HepG2 (cell line): Measurements from ENCODE around the gene NHP2. TPM values are rescaled to one million over a fixed set of nuclear protein-coding genes. Genes with fewer than 3 reads are reported as not detected.

Experiments used
- BRF2 ChIP-seq: sonication (generic); formaldehyde crosslinking; IDR thresholded peaks from 2 replicates; pipeline ENCODE4 v1.8.1; 2022; ENCODE audit warnings: mild to moderate bottlenecking, missing genetic modification reagents
- CBX5 ChIP-seq: sonication (generic); formaldehyde crosslinking; IDR thresholded peaks from 2 replicates; pipeline ENCODE4 v1.4.0; 2020; ENCODE audit warnings: missing genetic modification reagents, borderline replicate concordance
- CHD2 ChIP-seq: IDR thresholded peaks from 2 replicates; pipeline ENCODE4 v1.6.1; 2011; ENCODE audit warnings: low read depth, low read length, improper control_type of control experiment
- DMAP1 ChIP-seq: IDR thresholded peaks from 2 replicates; pipeline ENCODE4 v1.6.1; 2016
- FOXJ3 ChIP-seq: sonication (generic); formaldehyde crosslinking; IDR thresholded peaks from 2 replicates; pipeline ENCODE4 v1.4.0; 2020; ENCODE audit warnings: missing genetic modification reagents, mild to moderate bottlenecking, borderline replicate concordance
- GTF3A ChIP-seq: sonication (generic); formaldehyde crosslinking; conservative IDR thresholded peaks from 2 replicates; pipeline ENCODE4 v1.4.0; 2020; ENCODE audit warnings: mild to moderate bottlenecking, missing genetic modification reagents
- HDAC1 ChIP-seq: sonication (generic); formaldehyde crosslinking; IDR thresholded peaks from 2 replicates; pipeline ENCODE4 v1.5.1; 2020; ENCODE audit warnings: mild to moderate bottlenecking, missing genetic modification reagents
- KAT8 ChIP-seq: IDR thresholded peaks from 2 replicates; pipeline ENCODE4 v1.6.1; 2016; ENCODE audit warnings: missing genetic modification reagents, missing compliant biosample characterization
- MAF1 ChIP-seq: sonication (generic); formaldehyde crosslinking; IDR thresholded peaks from 2 replicates; pipeline ENCODE4 v1.5.0; 2020; ENCODE audit warnings: missing genetic modification reagents, borderline replicate concordance
- MIXL1 ChIP-seq: IDR thresholded peaks from 2 replicates; pipeline ENCODE4 v1.6.1; 2016
- MZF1 ChIP-seq: sonication (generic); formaldehyde crosslinking; IDR thresholded peaks from 2 replicates; pipeline ENCODE4 v1.8.1; 2023; ENCODE audit warnings: mild to moderate bottlenecking, missing genetic modification reagents, borderline replicate concordance
- NONO ChIP-seq, 2 experiments: fragments of 450-650 bp in 1 of 2; sonication (generic) in 1 of 2; formaldehyde crosslinking in 1 of 2; IDR thresholded peaks in 1 of 2; conservative IDR thresholded peaks in 1 of 2; 2 replicates each; pipeline versions ENCODE4 v1.6.1 to v1.8.0; 2017 to 2022; ENCODE audit warnings: mild to moderate bottlenecking in 1 of 2, missing genetic modification reagents in 1 of 2, moderate library complexity in 1 of 2
- REL ChIP-seq: sonication (generic); formaldehyde crosslinking; conservative IDR thresholded peaks from 2 replicates; pipeline ENCODE4 v1.8.0; 2022; ENCODE audit warnings: mild to moderate bottlenecking, missing genetic modification reagents, moderate library complexity
- RFX5 ChIP-seq: IDR thresholded peaks from 2 replicates; pipeline ENCODE4 v1.6.1; 2011; ENCODE audit warnings: low read depth, low read length, improper control_type of control experiment
- SP1 ChIP-seq, 2 experiments: fragments of 450-650 bp in 1 of 2; sonication (generic) in 1 of 2; formaldehyde crosslinking in 1 of 2; IDR thresholded peaks; 2 replicates each; pipeline versions ENCODE4 v1.4.0 to v1.6.1; 2016 to 2020; ENCODE audit warnings: missing genetic modification reagents in 1 of 2
- SP5 ChIP-seq: IDR thresholded peaks from 2 replicates; pipeline ENCODE4 v1.6.1; 2016; ENCODE audit warnings: low read depth, borderline replicate concordance
- SPEN ChIP-seq: sonication (generic); formaldehyde crosslinking; IDR thresholded peaks from 2 replicates; pipeline ENCODE4 v1.5.1; 2020; ENCODE audit warnings: low read depth, mild to moderate bottlenecking, missing genetic modification reagents
- SRSF4 ChIP-seq: fragments of 200-400 bp; formaldehyde crosslinking; IDR thresholded peaks from one replicate; pipeline ENCODE4 v1.6.1; 2018; ENCODE audit warnings: mild to moderate bottlenecking, low read depth, low read length, moderate library complexity; ENCODE audit not compliant: poor library complexity, severe bottlenecking
- TAF1 ChIP-seq: sonication (generic); formaldehyde crosslinking; IDR thresholded peaks from 2 replicates; pipeline ENCODE4 v1.4.0; 2020; ENCODE audit warnings: missing genetic modification reagents
- TGIF2 ChIP-seq: IDR thresholded peaks from 2 replicates; pipeline ENCODE4 v1.6.1; 2016; ENCODE audit warnings: control low read depth, missing compliant biosample characterization
- TRIM24 ChIP-seq: sonication (generic); formaldehyde crosslinking; IDR thresholded peaks from 2 replicates; pipeline ENCODE4 v1.8.0; 2022; ENCODE audit warnings: mild to moderate bottlenecking, missing genetic modification reagents
- ZFP37 ChIP-seq: sonication (generic); formaldehyde crosslinking; IDR thresholded peaks from 2 replicates; pipeline ENCODE4 v1.4.0; 2020; ENCODE audit warnings: missing genetic modification reagents, borderline replicate concordance
- ZMAT3 ChIP-seq: sonication (generic); formaldehyde crosslinking; conservative IDR thresholded peaks from 2 replicates; pipeline ENCODE4 v1.7.0; 2021; ENCODE audit warnings: missing genetic modification reagents
- ZNF10 ChIP-seq: sonication (generic); formaldehyde crosslinking; IDR thresholded peaks from 2 replicates; pipeline ENCODE4 v1.4.0; 2020; ENCODE audit warnings: mild to moderate bottlenecking, low read depth, missing genetic modification reagents, borderline replicate concordance
- ZNF234 ChIP-seq: sonication (generic); formaldehyde crosslinking; conservative IDR thresholded peaks from 2 replicates; pipeline ENCODE4 v1.5.1; 2020; ENCODE audit warnings: mild to moderate bottlenecking, missing genetic modification reagents
- ZNF331 ChIP-seq: sonication (generic); formaldehyde crosslinking; IDR thresholded peaks from 2 replicates; pipeline ENCODE4 v1.4.0; 2020; ENCODE audit warnings: missing genetic modification reagents
- ZNF343 ChIP-seq: sonication (generic); formaldehyde crosslinking; IDR thresholded peaks from 2 replicates; pipeline ENCODE4 v1.4.0; 2020; ENCODE audit warnings: mild to moderate bottlenecking, missing genetic modification reagents
- ZNF773 ChIP-seq: sonication (generic); formaldehyde crosslinking; IDR thresholded peaks from 2 replicates; pipeline ENCODE4 v1.4.0; 2020; ENCODE audit warnings: missing genetic modification reagents, borderline replicate concordance
- ZSCAN31 ChIP-seq: sonication (generic); formaldehyde crosslinking; IDR thresholded peaks from 2 replicates; pipeline ENCODE4 v1.5.0; 2020; ENCODE audit warnings: low read depth, mild to moderate bottlenecking, missing genetic modification reagents
- polyA plus RNA-seq, 8 experiments: library from polyadenylated mRNA; depleted of rRNA in 3 of 8; stranded (reverse) in 7 of 8; unstranded in 1 of 8; fragments of >200 nt; fragmentation: Illumina TruSeq in 4 of 8; extraction: Trizol in 4 of 8; gene quantifications; 2 replicates each; pipeline versions ENCODE4 v1.2.1 to v1.2.3, GENCODE V29; 2011 to 2016; ENCODE audit warnings: low read depth in 4 of 8, missing spikeins in 1 of 8, mixed read lengths in 1 of 8; ENCODE audit not compliant: insufficient read depth in 1 of 8
- total RNA-seq, 5 experiments: library from RNA; depleted of rRNA; stranded (reverse); fragments of >200 nt; fragmentation: Illumina TruSeq; extraction: Trizol; gene quantifications; 2 replicates each; pipeline ENCODE4 v1.2.3, GENCODE V29; 2016; ENCODE audit warnings: low read depth in 1 of 5

NHP2 gene
- total and polyA plus RNA-seq, 2 of the 13 experiments (the other 11 are each of a cell fraction or from before 2014, with no cell fraction given), result 56.2 to 96.1 TPM

GRCh38 chr5:178153530-178154340 lies at the start of gene NHP2 (continued):
- TF ChIP-seq ZNF773 (CRISPR knock-in tag) (0 out of 2 replicates have a peak, but pooled peaks have one; percentile 63), ZNF234 (CRISPR knock-in tag) (no peak), MIXL1 (CRISPR knock-in tag) (peak; percentile 16; the same call in 1 of the 2 replicates), ZFP37 (CRISPR knock-in tag) (no peak), KAT8 (CRISPR knock-in tag) (peak; percentile 94), GTF3A (CRISPR knock-in tag) (no peak), TRIM24 (no peak), REL (CRISPR knock-in tag) (peak; percentile 64; the same call in 1 of the 2 replicates), SP5 (CRISPR knock-in tag) (peak; percentile 78; the same call in 1 of the 2 replicates), MZF1 (CRISPR knock-in tag) (no peak), CBX5 (CRISPR knock-in tag) (peak; percentile 34; the same call in 1 of the 2 replicates), SP1 (IDR thresholded peaks at IDR 0.05) (peak; percentile 47; the same call in 1 of the 2 replicates), SP1 (CRISPR knock-in tag; IDR thresholded peaks at IDR 0.05) (peak; percentile 98), ZNF331 (no peak), MAF1 (CRISPR knock-in tag) (peak; percentile 68; the same call in 1 of the 2 replicates), FOXJ3 (CRISPR knock-in tag) (no peak), SRSF4 (no peak), TAF1 (CRISPR knock-in tag) (peak; percentile 62), CHD2 (peak; percentile 68; the same call in 1 of the 2 replicates), BRF2 (0 out of 2 replicates have a peak, but pooled peaks have one; percentile 38), TGIF2 (CRISPR knock-in tag) (peak; percentile 75; the same call in 1 of the 2 replicates), ZNF10 (CRISPR knock-in tag) (no peak), ZSCAN31 (CRISPR knock-in tag) (0 out of 2 replicates have a peak, but pooled peaks have one; percentile 52), DMAP1 (CRISPR knock-in tag) (peak; percentile 82), NONO (IDR thresholded peaks at IDR 0.05) (no peak), NONO (CRISPR knock-in tag; conservative IDR thresholded peaks at IDR 0.05) (peak; percentile 57; the same call in 1 of the 2 replicates), HDAC1 (CRISPR knock-in tag) (peak; percentile 96), ZNF343 (CRISPR knock-in tag) (0 out of 2 replicates have a peak, but pooled peaks have one; percentile 56), RFX5 (no peak; the same call in 1 of the 2 replicates), SPEN (peak; percentile 82), ZMAT3 (peak; percentile 71; the same call in 1 of the 2 replicates)
